ENCODE measurements around the gene ATP5MG. TPM values are rescaled to one million over a fixed set of nuclear protein-coding genes. Genes with fewer than 3 reads are reported as not detected.

ATP5MG gene
- total RNA-seq, 4 donors from 2014 or later: 44.2 to 65.0 (median 48.8) TPM

DNA sequence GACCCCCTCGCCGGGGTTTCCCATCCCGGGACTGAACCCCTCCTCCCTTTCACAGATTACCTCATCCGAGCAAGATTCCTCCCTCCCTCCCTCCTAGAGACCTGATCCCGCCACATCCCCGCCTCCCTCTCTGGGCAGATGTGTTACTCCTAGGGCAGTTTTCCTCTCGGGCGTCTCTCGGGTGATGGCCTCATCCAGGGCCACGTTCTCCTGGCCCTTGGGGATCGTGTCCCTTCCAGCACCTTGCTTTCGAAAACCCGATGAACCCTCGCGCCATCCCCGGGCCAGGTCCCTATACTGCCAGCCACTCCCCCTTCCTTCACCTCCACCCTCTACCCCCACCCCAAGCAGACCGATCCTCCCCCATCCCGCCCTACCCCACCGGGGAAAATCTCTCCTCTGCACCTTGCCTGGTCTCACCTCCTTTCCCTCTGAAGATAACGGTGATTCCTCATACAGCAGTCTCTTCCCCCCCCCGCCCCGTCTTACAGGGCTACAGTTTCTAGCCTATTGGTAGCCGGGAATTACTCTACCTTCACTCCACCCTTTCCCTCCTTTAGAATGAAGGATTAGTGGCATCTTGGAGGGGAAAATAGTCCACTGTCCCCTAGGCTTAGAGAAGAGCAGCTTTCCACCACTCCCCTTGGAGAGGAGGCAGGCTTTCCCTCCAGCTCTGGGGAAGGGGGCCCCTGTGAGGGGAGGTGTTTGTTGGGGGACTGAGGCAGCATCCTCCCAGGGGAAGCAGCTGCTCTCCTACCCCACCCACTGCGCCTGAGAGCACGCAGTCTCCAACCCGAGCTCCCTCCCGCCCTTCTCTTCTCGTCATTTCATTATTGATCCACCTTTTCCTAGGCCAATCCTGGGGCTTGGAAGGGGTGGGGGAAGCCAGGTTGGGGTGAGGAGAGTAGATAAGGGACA, 36.1 kb downstream of the ATP5MG start:
- H3K36me3 ChIP-seq: no peaks in the 10 kb centered on the region
- 0% methylated on average over 15 to 26 of the region's 28 CpGs for WGBS, 2 donors
- DNase-seq: no peak
- peak overlapping the region; percentile 92 to 97 (median 94) for H3K27ac ChIP-seq
- H3K4me1 ChIP-seq: peaks cover 28 to 77% (median 41%) of the 10 kb centered on the region in 3 donors
- H3K4me3 ChIP-seq: peak overlapping the region; percentile 90 to 97 (median 94)
- H3K9me3 ChIP-seq: no peaks in the 10 kb centered on the region
- no peak for TF ChIP-seq POLR2A (IDR thresholded peaks at IDR 0.05)
- TF ChIP-seq, protein P1, sequence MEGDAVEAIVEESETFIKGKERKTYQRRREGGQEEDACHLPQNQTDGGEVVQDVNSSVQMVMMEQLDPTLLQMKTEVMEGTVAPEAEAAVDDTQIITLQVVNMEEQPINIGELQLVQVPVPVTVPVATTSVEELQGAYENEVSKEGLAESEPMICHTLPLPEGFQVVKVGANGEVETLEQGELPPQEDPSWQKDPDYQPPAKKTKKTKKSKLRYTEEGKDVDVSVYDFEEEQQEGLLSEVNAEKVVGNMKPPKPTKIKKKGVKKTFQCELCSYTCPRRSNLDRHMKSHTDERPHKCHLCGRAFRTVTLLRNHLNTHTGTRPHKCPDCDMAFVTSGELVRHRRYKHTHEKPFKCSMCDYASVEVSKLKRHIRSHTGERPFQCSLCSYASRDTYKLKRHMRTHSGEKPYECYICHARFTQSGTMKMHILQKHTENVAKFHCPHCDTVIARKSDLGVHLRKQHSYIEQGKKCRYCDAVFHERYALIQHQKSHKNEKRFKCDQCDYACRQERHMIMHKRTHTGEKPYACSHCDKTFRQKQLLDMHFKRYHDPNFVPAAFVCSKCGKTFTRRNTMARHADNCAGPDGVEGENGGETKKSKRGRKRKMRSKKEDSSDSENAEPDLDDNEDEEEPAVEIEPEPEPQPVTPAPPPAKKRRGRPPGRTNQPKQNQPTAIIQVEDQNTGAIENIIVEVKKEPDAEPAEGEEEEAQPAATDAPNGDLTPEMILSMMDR (IDR thresholded peaks at IDR 0.05): no peak
- intact Hi-C loops (cut with DNase I): no loop called here
- H3K27me3 ChIP-seq: no peaks in the 10 kb centered on the region

DNA sequence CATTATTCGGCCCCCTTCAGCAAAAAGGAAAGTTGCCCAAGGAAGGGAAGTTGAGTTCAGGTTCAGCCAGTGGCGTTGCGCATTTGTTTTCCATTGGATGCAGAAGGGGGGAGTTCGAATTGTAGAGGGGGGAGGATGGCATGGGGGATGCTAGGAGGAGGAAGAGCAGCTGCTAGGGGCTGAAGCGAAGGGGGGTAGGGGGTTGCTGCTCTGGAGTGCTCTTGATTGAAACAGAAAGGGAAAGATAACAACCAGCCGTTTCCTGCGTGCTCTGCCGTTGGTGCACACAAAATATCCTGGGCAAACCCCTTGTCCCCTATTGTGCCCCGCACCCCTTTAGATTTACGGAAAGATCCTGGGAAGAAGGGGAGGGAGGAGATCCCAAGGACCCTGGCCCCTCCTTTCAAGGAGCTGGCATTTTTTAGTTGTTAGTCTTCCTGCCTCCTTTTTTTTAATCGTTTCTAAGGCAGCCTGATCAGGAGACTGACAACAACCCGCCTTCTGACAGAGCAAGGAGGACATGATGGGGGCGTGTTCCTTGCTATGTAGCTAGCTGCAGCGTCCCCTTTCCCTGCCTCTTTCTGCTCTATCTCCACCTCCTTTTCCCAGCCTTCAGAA, 37.0 kb downstream of the ATP5MG start:
- peak overlapping the region; percentile 92 to 97 (median 94) for H3K27ac ChIP-seq
- H3K36me3 ChIP-seq: no peaks in the 10 kb centered on the region
- H3K9me3 ChIP-seq: no peaks in the 10 kb centered on the region
- no peak for DNase-seq
- no peaks in the 10 kb centered on the region for H3K27me3 ChIP-seq
- H3K4me3 ChIP-seq: peak overlapping the region; percentile 90 to 97 (median 94)
- WGBS, 2 donors: 0 to 1% methylated on average over 11 to 14 of the region's 14 CpGs
- peaks cover 34 to 86% (median 49%) of the 10 kb centered on the region in 3 donors for H3K4me1 ChIP-seq
- TF ChIP-seq, protein P1 (IDR thresholded peaks at IDR 0.05): no peak
- peak in 1 of 4 donors; percentile 9 for TF ChIP-seq POLR2A (IDR thresholded peaks at IDR 0.05)
- intact Hi-C loops (cut with DNase I): no loop called here

DNA sequence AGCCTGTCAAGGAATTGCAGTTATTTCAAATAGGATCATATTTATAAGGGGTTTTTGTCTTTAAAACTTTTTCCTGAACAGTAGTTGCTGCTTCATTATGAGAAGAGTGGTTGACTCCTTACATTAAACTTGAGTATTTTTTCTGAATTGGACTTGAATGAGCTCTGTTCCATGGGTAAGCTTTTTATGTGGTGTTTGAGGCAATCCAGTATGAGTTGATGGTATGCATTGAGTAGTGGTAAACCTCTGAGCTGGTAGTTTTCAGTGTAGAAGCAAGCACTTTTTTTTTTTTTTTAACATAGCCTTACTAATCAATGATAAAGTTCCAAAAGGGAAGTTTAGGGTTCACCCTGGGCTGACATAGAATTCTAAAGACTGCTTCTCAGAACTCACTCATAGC, 38.2 kb downstream of the ATP5MG start:
- no peak overlapping the region for H3K27ac ChIP-seq
- no peaks in the 10 kb centered on the region for H3K36me3 ChIP-seq
- no peaks in the 10 kb centered on the region for H3K9me3 ChIP-seq
- no peak for DNase-seq
- no peak overlapping the region for H3K4me3 ChIP-seq
- no peaks in the 10 kb centered on the region for H3K27me3 ChIP-seq
- peaks cover 26 to 89% (median 43%) of the 10 kb centered on the region in 3 donors for H3K4me1 ChIP-seq
- intact Hi-C loops (cut with DNase I): no loop called here
- TF ChIP-seq, protein P1 (IDR thresholded peaks at IDR 0.05): no peak
- TF ChIP-seq POLR2A (IDR thresholded peaks at IDR 0.05): no peak

DNA sequence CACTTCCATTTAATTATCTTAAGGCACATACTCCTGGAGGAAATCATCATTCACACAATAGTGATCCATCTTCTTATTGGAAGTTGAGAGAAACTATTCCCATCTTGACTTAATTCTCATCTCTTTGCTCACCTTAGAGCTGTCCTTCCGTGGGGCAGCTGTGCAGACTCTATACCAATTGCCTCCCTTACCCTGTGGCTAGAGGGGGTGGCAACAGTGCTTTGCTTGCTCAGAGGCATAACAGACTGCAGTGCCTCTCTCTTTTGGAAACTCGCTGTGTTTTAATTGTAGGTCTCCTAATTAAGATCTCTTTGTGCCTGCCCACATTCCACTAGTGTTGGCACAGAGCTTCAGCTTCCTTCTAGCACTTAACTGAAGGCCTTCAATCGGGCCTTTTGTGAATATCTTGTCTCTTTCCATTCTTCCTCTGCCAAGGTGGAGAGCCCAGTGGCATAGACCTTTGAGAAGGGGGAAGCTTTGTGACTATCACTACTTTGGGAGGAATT, 40.4 kb downstream of the ATP5MG start:
- Histone ChIP-seq H3K4me1 (peaks cover 24 to 84% (median 39%) of the 10 kb centered on the region in 3 donors), H3K4me3 (no peak overlapping the region), H3K9me3 (no peaks in the 10 kb centered on the region), H3K36me3 (peaks cover 0 to 4% (median 0%) of the 10 kb centered on the region in 3 donors), H3K27ac (no peak overlapping the region), H3K27me3 (no peaks in the 10 kb centered on the region)
- WGBS, 2 donors: 39 to 41% methylated on average over 3 of the region's 3 CpGs
- intact Hi-C loops (cut with DNase I): no loop called here
- TF ChIP-seq, protein P1 (IDR thresholded peaks at IDR 0.05): no peak
- TF ChIP-seq POLR2A (IDR thresholded peaks at IDR 0.05): no peak
- DNase-seq: no peak

DNA sequence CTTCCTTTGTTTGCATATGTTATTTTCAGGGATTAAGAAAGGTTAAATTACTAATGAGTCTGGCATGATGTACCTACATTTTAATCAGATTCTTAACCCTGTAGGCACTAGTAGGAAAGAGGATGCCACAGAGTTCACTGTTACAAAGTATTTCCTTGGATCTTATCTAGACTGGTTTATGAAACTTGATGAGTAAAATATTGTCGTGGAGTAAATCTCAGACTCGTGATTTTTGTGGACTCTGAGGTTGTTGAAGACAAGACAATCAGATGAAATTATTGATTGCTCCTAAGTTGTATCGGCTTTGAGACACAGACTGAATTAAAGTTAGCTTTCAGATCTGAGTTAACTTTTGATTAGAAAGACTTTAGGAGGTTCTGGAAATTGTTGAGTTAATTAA, 40.9 kb downstream of the ATP5MG start:
- H3K4me3 ChIP-seq: no peak overlapping the region
- H3K9me3 ChIP-seq: no peaks in the 10 kb centered on the region
- peaks cover 0 to 4% (median 0%) of the 10 kb centered on the region in 3 donors for H3K36me3 ChIP-seq
- peaks cover 24 to 79% (median 34%) of the 10 kb centered on the region in 3 donors for H3K4me1 ChIP-seq
- no peak for DNase-seq
- no peak overlapping the region for H3K27ac ChIP-seq
- TF ChIP-seq POLR2A (IDR thresholded peaks at IDR 0.05): no peak
- TF ChIP-seq, protein P1 (IDR thresholded peaks at IDR 0.05): no peak
- no peaks in the 10 kb centered on the region for H3K27me3 ChIP-seq
- intact Hi-C loops (cut with DNase I): no loop called here
- 55 to 63% methylated on average over 3 of the region's 3 CpGs for WGBS, 2 donors
